ENCODE results near the gene CDT1.

Gene CDT1

GRCh38 chr16:88798772-88799455, 4.7 kb upstream of the CDT1 start:
- Histone ChIP-seq H3K27ac (ENCODE audit: low read depth, low read length) (no peak overlapping the region), H3K27me3 (ENCODE audit: insufficient read depth, low read length) (no peaks in the 10 kb centered on the region), H3K9ac (ENCODE audit: low read depth, low read length) (no peak overlapping the region), H3K4me3 (ENCODE audit: low read length) (no peak overlapping the region), H3K36me3 (ENCODE audit: insufficient read depth, low read length) (no peaks in the 10 kb centered on the region), H3K4me1 (ENCODE audit: insufficient read depth, low read length) (no peaks in the 10 kb centered on the region), H3K9me3 (ENCODE audit: insufficient read depth, low read depth, low read length) (no peaks in the 10 kb centered on the region)

GRCh38 chr16:88799569-88800276, 3.9 kb upstream of the CDT1 start:
- Histone ChIP-seq H3K27ac (ENCODE audit: low read depth, low read length) (no peak overlapping the region), H3K4me1 (ENCODE audit: insufficient read depth, low read length) (no peaks in the 10 kb centered on the region), H3K4me3 (ENCODE audit: low read length) (no peak overlapping the region)

GRCh38 chr16:88800277-88800592, 3.4 kb upstream of the CDT1 start:
- H3K36me3 ChIP-seq (ENCODE audit: insufficient read depth, low read length) = peaks cover 8% of the 10 kb centered on the region
- WGBS = 83% methylated on average over 6 of the region's 6 CpGs

More at GRCh38 chr16:88799569-88800276, 3.9 kb upstream of the CDT1 start:
- Histone ChIP-seq H3K9ac (ENCODE audit: low read depth, low read length) (no peak overlapping the region), H3K9me3 (ENCODE audit: insufficient read depth, low read depth, low read length) (no peaks in the 10 kb centered on the region), H3K36me3 (ENCODE audit: insufficient read depth, low read length) (peaks cover 2% of the 10 kb centered on the region; the same call in 1 of the 2 replicates), H3K27me3 (ENCODE audit: insufficient read depth, low read length) (no peaks in the 10 kb centered on the region)
- WGBS = 88% methylated on average over 17 of the region's 17 CpGs

GRCh38 chr16:88804173-88804551, 573 bp downstream of the CDT1 start:
- 3% methylated on average over 16 of the region's 16 CpGs for WGBS
- Histone ChIP-seq H3K36me3 (ENCODE audit: insufficient read depth, low read length) (peaks cover 46% of the 10 kb centered on the region), H3K27ac (ENCODE audit: low read depth, low read length) (peak overlapping the region; percentile 56; the same call in 1 of the 2 replicates)

More at GRCh38 chr16:88800277-88800592, 3.4 kb upstream of the CDT1 start:
- H3K9ac ChIP-seq (ENCODE audit: low read depth, low read length) = no peak overlapping the region
- H3K4me3 ChIP-seq (ENCODE audit: low read length) = no peak overlapping the region
- H3K27ac ChIP-seq (ENCODE audit: low read depth, low read length) = no peak overlapping the region
- no peaks in the 10 kb centered on the region for H3K27me3 ChIP-seq (ENCODE audit: insufficient read depth, low read length)
- H3K4me1 ChIP-seq (ENCODE audit: insufficient read depth, low read length) = no peaks in the 10 kb centered on the region
- H3K9me3 ChIP-seq (ENCODE audit: insufficient read depth, low read depth, low read length) = no peaks in the 10 kb centered on the region

GRCh38 chr16:88804552-88805339, 1.2 kb downstream of the CDT1 start:
- peak overlapping the region; percentile 56; the same call in 1 of the 2 replicates for H3K27ac ChIP-seq (ENCODE audit: low read depth, low read length)
- peak overlapping the region; percentile 93 for H3K4me3 ChIP-seq (ENCODE audit: low read length)
- peaks cover 52% of the 10 kb centered on the region for H3K36me3 ChIP-seq (ENCODE audit: insufficient read depth, low read length)
- H3K9me3 ChIP-seq (ENCODE audit: insufficient read depth, low read depth, low read length) = no peaks in the 10 kb centered on the region
- peak overlapping the region; percentile 91 for H3K9ac ChIP-seq (ENCODE audit: low read depth, low read length)
- WGBS = 59% methylated on average over 39 of the region's 39 CpGs
- no peaks in the 10 kb centered on the region for H3K4me1 ChIP-seq (ENCODE audit: insufficient read depth, low read length)
- no peaks in the 10 kb centered on the region for H3K27me3 ChIP-seq (ENCODE audit: insufficient read depth, low read length)

More at GRCh38 chr16:88804173-88804551, 573 bp downstream of the CDT1 start:
- Histone ChIP-seq H3K4me3 (ENCODE audit: low read length) (peak overlapping the region; percentile 93), H3K9ac (ENCODE audit: low read depth, low read length) (peak overlapping the region; percentile 91), H3K27me3 (ENCODE audit: insufficient read depth, low read length) (no peaks in the 10 kb centered on the region), H3K9me3 (ENCODE audit: insufficient read depth, low read depth, low read length) (no peaks in the 10 kb centered on the region), H3K4me1 (ENCODE audit: insufficient read depth, low read length) (no peaks in the 10 kb centered on the region)

- Histone ChIP-seq H3K4me1 (ENCODE audit: insufficient read depth, low read length) (no peaks in the 10 kb centered on the region), H3K9me3 (ENCODE audit: insufficient read depth, low read depth, low read length) (no peaks in the 10 kb centered on the region), H3K9ac (ENCODE audit: low read depth, low read length) (peak overlapping the region; percentile 91; the same call in 1 of the 2 replicates), H3K36me3 (ENCODE audit: insufficient read depth, low read length) (peaks cover 58% of the 10 kb centered on the region), H3K27ac (ENCODE audit: low read depth, low read length) (peak overlapping the region; percentile 56; the same call in 1 of the 2 replicates), H3K4me3 (ENCODE audit: low read length) (peak overlapping the region; percentile 93), H3K27me3 (ENCODE audit: insufficient read depth, low read length) (no peaks in the 10 kb centered on the region)
- 97% methylated on average over 22 of the region's 22 CpGs for WGBS
These were observed 1.7 kb downstream of the CDT1 start for GRCh38 chr16:88805340-88805715.

GRCh38 chr16:88805887-88806393, 2.4 kb downstream of the CDT1 start:
- Histone ChIP-seq H3K9ac (ENCODE audit: low read depth, low read length) (no peak overlapping the region), H3K9me3 (ENCODE audit: insufficient read depth, low read depth, low read length) (no peaks in the 10 kb centered on the region), H3K36me3 (ENCODE audit: insufficient read depth, low read length) (peaks cover 61% of the 10 kb centered on the region), H3K4me3 (ENCODE audit: low read length) (no peak overlapping the region), H3K4me1 (ENCODE audit: insufficient read depth, low read length) (no peaks in the 10 kb centered on the region), H3K27ac (ENCODE audit: low read depth, low read length) (peak overlapping the region; percentile 13; the same call in 1 of the 2 replicates), H3K27me3 (ENCODE audit: insufficient read depth, low read length) (no peaks in the 10 kb centered on the region)
- 94% methylated on average over 21 of the region's 21 CpGs for WGBS

- Histone ChIP-seq H3K27me3 (ENCODE audit: insufficient read depth, low read length) (no peaks in the 10 kb centered on the region), H3K36me3 (ENCODE audit: insufficient read depth, low read length) (peaks cover 61% of the 10 kb centered on the region), H3K27ac (ENCODE audit: low read depth, low read length) (no peak overlapping the region), H3K9ac (ENCODE audit: low read depth, low read length) (no peak overlapping the region), H3K4me1 (ENCODE audit: insufficient read depth, low read length) (no peaks in the 10 kb centered on the region), H3K9me3 (ENCODE audit: insufficient read depth, low read depth, low read length) (no peaks in the 10 kb centered on the region), H3K4me3 (ENCODE audit: low read length) (no peak overlapping the region)
- WGBS = 94% methylated on average over 27 of the region's 27 CpGs
These were observed 3.0 kb downstream of the CDT1 start for GRCh38 chr16:88806491-88807111.

GRCh38 chr16:88807142-88807625, 3.6 kb downstream of the CDT1 start:
- Histone ChIP-seq H3K4me3 (ENCODE audit: low read length) (no peak overlapping the region), H3K4me1 (ENCODE audit: insufficient read depth, low read length) (no peaks in the 10 kb centered on the region), H3K9me3 (ENCODE audit: insufficient read depth, low read depth, low read length) (no peaks in the 10 kb centered on the region), H3K9ac (ENCODE audit: low read depth, low read length) (no peak overlapping the region), H3K27ac (ENCODE audit: low read depth, low read length) (no peak overlapping the region), H3K27me3 (ENCODE audit: insufficient read depth, low read length) (no peaks in the 10 kb centered on the region), H3K36me3 (ENCODE audit: insufficient read depth, low read length) (peaks cover 61% of the 10 kb centered on the region)
- 95% methylated on average over 24 of the region's 24 CpGs for WGBS

- peak overlapping the region; percentile 33; the same call in 1 of the 2 replicates for H3K27ac ChIP-seq (ENCODE audit: low read depth, low read length)
- WGBS = 90% methylated on average over 26 of the region's 26 CpGs
- H3K27me3 ChIP-seq (ENCODE audit: insufficient read depth, low read length) = no peaks in the 10 kb centered on the region
- no peak overlapping the region for H3K4me3 ChIP-seq (ENCODE audit: low read length)
- H3K4me1 ChIP-seq (ENCODE audit: insufficient read depth, low read length) = no peaks in the 10 kb centered on the region
- no peak overlapping the region for H3K9ac ChIP-seq (ENCODE audit: low read depth, low read length)
- peaks cover 61% of the 10 kb centered on the region for H3K36me3 ChIP-seq (ENCODE audit: insufficient read depth, low read length)
- H3K9me3 ChIP-seq (ENCODE audit: insufficient read depth, low read depth, low read length) = no peaks in the 10 kb centered on the region
These were observed 4.3 kb downstream of the CDT1 start for GRCh38 chr16:88807626-88808453.
